Iris pigment epithelial cell (primary cell): ENCODE measurements around the gene MGMT.

ENCODE experiments used
- DNase-seq: peaks from one replicate; pipeline ENCODE4 v3.0.0-alpha.2; 2011; ENCODE audit warnings: low read depth

Gene MGMT

DNA sequence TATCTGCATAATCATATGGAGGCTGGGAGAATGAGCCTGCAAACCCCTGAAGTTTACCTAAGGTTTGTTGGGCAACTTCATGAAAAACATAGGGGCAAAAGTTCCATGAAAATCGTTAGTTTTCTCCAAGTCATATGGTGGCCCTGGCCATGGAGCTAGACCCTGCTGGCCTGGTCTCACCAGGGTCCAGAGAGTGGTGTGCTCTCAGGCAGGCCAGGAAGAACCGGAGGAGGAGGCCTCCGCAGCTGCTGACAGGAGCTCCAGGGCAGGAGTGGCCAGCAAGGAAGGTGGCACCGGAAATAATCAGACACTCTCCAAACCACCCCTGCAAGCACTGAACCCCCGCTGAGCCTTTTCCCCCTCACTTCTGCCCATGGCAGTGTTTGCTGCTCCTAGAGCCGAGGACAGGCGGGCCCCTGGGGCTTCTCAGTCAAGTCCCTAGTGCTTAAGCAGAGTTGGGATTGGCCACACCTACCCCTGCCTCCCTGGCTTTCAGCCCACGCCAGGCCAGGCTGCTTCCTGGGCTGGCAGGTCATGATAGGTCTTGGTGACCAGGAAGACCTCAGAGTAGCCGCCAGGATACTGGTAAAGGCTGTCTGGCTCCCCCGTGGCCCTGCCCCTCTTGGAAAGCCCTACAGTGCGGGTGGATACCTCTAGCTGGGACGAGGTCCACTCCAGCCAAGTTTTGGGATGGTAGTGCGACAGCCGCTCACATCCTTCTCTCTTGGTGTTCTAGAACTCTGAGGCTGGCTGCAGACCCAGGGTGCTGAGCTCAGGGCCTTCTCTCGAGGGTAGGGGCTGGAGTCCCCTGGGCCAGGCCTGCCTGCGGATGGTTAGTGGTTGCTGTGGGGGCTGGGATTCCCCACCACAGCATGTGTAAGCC is 242.8 kb downstream of the MGMT start:
- DNase-seq: no peak

DNA sequence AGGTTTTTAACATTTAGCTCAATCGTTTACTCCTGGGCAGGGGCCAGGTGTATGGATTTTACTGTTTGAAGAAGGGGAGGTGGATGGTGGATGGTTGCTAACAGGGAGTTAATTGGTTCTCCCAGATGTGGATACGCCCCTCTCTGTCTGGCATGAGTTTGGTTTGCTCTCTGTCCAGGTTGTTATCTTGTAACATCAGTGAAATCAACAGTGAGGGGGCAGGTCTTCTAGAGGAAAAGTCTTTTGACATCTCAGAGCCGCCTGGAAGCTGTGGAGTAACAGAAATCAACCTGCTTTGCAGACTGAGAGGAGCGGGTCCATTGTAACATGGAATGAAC is 243.4 kb downstream of the MGMT start:
- no peak for DNase-seq

GRCh38 chr10:129711291-129711690 is 244.2 kb downstream of the MGMT start:
- no peak for DNase-seq

- DNase-seq: no peak
These were observed 245.0 kb downstream of the MGMT start for GRCh38 chr10:129712000-129712399.

- DNase-seq: no peak
These were observed 246.7 kb downstream of the MGMT start for GRCh38 chr10:129713659-129714265.

- no peak for DNase-seq
These were observed 248.8 kb downstream of the MGMT start for GRCh38 chr10:129715805-129716204.

- DNase-seq: no peak
These were observed 249.2 kb downstream of the MGMT start for GRCh38 chr10:129716211-129716681.

- DNase-seq: no peak
These were observed 249.8 kb downstream of the MGMT start for GRCh38 chr10:129716881-129717280.

DNA sequence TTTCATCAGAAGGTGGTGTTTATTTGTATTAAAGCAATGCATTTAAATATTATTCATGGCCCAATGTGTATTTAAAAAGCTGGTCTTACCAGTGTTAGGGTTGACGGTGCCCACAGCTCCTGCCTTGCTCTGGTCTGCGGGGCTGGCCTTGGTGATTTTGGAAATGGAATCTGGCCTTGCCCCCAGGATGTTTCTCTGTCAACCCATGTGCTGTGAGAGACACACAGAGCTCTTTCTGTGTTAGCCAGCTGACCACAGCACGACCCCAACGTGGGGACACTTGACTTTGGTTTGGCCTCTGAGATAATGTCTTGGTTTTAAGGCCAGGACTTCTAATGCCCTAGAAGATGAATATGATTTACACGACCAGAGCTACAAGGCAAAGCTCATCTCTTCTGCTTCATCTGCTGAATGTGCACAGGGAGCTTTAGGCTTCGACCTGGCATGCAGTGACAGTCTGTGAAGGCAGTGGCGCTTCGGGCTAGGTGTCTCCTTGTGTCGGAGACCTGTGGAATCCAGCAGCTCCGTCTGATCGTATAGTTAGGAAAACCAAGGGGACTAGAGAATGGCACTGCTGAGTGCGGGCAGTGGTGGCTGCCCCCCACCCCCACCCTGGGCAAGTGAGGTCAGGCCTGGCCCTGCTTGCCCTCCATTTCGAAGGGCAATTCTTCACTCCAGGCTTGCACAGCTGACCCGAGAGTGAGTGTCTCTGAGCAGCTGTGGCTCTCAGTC is 250.9 kb downstream of the MGMT start:
- no peak for DNase-seq

- no peak for DNase-seq
These were observed 251.7 kb downstream of the MGMT start for GRCh38 chr10:129718548-129719414.

DNA sequence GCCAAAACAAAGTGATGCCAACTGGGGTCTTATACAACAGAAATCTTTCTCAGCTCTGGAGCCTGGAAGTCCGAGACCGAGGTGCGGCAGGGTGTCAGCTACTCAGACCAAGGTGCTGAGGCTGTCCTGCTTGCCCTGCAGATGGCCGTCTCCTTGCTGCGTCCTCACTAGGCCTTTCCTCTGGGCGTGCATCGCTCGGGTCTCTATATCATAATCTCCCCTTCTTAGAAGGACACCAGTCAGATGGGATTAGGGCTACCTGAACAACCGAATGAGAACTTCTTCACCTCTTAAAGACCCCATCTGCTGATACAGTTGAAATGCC is 252.3 kb downstream of the MGMT start:
- DNase-seq: no peak

- no peak for DNase-seq
These were observed 253.0 kb downstream of the MGMT start for GRCh38 chr10:129719889-129720590.

DNA sequence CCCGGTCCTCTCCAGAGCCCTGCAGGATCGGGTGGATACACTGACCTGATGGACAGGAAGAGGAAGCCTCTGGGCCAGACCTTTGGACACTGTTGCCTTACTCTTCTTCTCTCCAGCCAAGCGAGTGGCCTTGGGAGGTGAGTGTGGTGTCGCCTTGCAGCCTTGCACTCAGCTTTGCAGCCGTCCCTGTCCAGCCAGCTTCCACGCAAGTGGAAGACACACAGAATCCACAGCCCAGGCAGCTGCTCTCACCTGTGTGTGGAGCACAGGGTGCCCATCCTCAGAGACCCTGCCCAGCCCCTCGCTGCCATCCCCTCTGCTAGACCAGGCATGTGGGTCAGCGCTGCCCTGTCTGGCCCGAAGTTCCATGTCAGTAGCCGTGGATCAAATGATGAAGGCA is 258.0 kb downstream of the MGMT start:
- DNase-seq: no peak

DNA sequence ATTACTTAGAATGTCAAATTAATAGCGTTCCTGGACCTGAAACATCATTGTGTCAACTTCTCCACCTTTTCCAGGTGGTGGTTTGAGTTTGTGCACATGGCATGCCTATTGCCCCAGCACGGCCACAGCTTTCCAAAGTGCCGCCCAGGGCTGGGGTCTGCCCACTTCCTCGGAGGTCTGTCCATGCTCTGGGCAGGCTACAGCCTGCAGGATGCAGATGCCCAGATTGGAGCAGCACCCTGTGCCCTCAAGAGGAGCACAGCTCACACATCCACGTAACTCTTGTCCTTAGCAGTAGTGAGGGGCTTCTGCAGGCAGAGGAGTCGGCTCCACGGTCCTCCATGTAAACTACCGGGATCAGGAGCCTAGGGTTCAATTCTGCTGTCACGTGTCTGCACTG is 258.4 kb downstream of the MGMT start:
- DNase-seq: no peak

DNA sequence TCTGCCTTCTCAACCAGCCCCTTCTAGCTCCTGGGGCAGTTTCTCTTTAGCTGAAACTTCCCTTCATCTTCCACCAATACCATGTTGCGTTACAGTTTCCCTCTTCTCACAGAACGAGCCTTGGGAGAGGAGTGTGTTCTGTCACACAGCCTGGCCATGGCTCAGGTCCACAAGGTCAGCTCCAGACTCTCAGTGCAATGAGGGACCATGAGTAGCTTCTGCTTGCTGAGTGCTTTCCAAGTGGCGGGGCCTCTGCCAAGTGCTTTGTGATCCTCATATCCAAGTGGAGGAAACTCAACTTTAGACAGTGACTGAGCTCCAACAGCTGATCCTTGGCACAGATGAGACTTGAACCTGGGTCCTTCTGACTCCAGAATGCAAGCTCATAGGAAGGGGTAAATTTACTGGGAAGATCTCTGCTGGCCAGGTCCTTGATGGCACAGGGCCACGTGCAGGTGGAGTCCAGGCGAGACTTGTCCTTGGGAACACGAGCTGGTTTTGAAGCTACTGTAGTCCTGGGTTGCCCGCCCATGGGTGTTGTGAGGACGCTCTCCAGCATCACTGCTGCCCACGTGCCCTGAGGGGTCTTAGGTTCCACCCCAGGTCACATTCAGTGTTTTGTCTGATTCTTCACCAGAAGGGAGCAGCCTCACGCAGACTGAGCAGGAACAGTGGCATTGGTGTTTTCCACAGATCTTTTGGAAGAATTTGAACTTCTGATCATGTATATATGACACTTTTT is 259.0 kb downstream of the MGMT start:
- DNase-seq: no peak

- no peak for DNase-seq
These were observed 260.0 kb downstream of the MGMT start for GRCh38 chr10:129727071-129727470.

DNA sequence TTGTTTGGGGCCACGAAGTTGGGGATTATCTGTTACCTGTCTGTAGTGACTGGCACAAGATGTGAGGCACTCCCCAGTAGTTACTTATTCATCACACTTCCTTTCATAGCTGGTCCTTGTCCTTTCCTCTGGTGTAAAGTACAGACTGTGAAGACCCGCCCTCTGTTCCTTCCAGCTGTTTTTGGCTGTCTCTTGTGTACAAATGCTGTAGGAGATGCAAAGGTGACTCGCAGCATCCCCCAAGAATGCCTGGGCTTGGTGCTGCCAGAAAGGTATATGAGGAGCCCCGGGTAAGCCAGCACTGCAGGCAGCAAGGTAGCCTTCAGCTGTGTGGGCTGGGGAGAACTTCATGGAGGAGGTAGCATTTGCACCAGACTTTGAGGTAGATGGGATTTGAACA is 260.5 kb downstream of the MGMT start:
- no peak for DNase-seq

DNA sequence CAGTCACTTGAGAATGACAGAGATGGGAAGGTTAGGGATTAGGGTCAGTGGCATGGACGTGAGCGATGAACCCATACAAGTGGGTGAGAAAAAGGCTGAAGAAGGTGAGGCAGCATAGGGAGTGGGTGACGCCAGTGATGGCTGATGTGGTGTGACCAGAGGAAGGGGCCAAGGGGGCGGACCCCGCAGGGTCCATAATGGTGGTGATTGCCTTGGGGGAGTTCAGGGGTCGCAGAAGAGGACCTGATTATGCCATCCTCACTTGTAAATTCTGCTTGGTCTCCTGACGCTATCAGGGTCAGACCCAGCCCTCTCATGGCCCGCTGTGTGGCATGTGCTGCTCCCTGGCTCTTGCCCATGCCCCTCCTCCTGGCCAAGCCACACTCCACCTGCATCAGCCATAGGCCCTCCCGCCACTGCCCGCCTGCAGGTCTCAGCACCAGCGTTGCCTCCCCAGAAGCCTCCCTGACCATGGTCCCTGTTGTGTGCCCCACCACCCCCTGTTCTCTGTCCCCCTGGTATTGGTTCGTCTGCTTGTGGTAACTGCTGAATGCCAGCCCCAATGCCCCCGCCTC is 261.3 kb downstream of the MGMT start:
- no peak for DNase-seq

GRCh38 chr10:129728905-129729795 is 262.1 kb downstream of the MGMT start:
- DNase-seq: no peak
